H9 (cell line): Measurements from ENCODE around the gene FDPS. TPM values are rescaled to one million over a fixed set of nuclear protein-coding genes. Genes with fewer than 3 reads are reported as not detected.
A peak's percentile ranks its signal among the peaks of the same experiment; 100 is the strongest.

Source experiments
- DNase-seq: peaks from one replicate; pipeline ENCODE4 v3.0.0-alpha.2; 2017
- H2AFZ ChIP-seq: one replicate; pipeline ENCODE4 v1.6.1; 2013; ENCODE audit warnings: mild to moderate bottlenecking, low read length, control low read depth, moderate library complexity
- H2AK5ac ChIP-seq: 2 replicates; pipeline ENCODE4 v1.6.1; 2013; ENCODE audit warnings: low read length, control low read depth, mixed read lengths; ENCODE audit not compliant: insufficient read length
- H2BK120ac ChIP-seq: one replicate; pipeline ENCODE4 v1.6.1; 2013; ENCODE audit warnings: low read depth, mild to moderate bottlenecking, low read length, control low read depth, inconsistent platforms; ENCODE audit not compliant: poor library complexity, severe bottlenecking
- H2BK12ac ChIP-seq: 2 replicates; pipeline ENCODE4 v1.6.1; 2013; ENCODE audit warnings: low read length, control low read depth, mixed read lengths, low read depth; ENCODE audit not compliant: insufficient read length
- H2BK15ac ChIP-seq: 2 replicates; pipeline ENCODE4 v1.6.1; 2013; ENCODE audit warnings: low read depth, low read length, control low read depth
- H2BK20ac ChIP-seq: one replicate; pipeline ENCODE4 v1.6.1; 2013; ENCODE audit warnings: low read depth, mild to moderate bottlenecking, low read length, control low read depth, inconsistent platforms; ENCODE audit not compliant: poor library complexity, severe bottlenecking
- H2BK5ac ChIP-seq: 2 replicates; pipeline ENCODE4 v1.6.1; 2013; ENCODE audit warnings: low read length, control low read depth, mixed read lengths; ENCODE audit not compliant: insufficient read length
- H3K14ac ChIP-seq: 2 replicates; pipeline ENCODE4 v1.6.1; 2013; ENCODE audit warnings: low read length, control low read depth; ENCODE audit not compliant: insufficient read depth
- H3K18ac ChIP-seq: 2 replicates; pipeline ENCODE4 v1.6.1; 2013; ENCODE audit warnings: low read depth, mild to moderate bottlenecking, mixed read lengths, low read length, control low read depth; ENCODE audit not compliant: insufficient read length
- H3K23ac ChIP-seq: 2 replicates; pipeline ENCODE4 v1.6.1; 2013; ENCODE audit warnings: low read length, control low read depth, mixed read lengths, low read depth; ENCODE audit not compliant: insufficient read length
- H3K23me2 ChIP-seq: 2 replicates; pipeline ENCODE4 v1.6.1; 2013; ENCODE audit warnings: low read depth, mild to moderate bottlenecking, mixed read lengths, low read length, control low read depth; ENCODE audit not compliant: insufficient read length, poor library complexity, severe bottlenecking
- H3K27ac ChIP-seq: 2 replicates; pipeline ENCODE4 v1.5.1; 2013; ENCODE audit warnings: low read length, control low read depth, mixed read lengths, low read depth; ENCODE audit not compliant: insufficient read length
- H3K27me3 ChIP-seq: 2 replicates; pipeline ENCODE4 v1.6.1; 2013; ENCODE audit warnings: low read length, control low read depth, inconsistent platforms; ENCODE audit not compliant: insufficient read depth
- H3K4ac ChIP-seq: 2 replicates; pipeline ENCODE4 v1.6.1; 2013; ENCODE audit warnings: low read depth, mild to moderate bottlenecking, control low read depth, inconsistent platforms, low read length, moderate library complexity
- H3K4me1 ChIP-seq: 2 replicates; pipeline ENCODE4 v1.6.1; 2013; ENCODE audit warnings: low read length, control low read depth, inconsistent platforms; ENCODE audit not compliant: insufficient read depth
- H3K4me2 ChIP-seq: 2 replicates; pipeline ENCODE4 v1.6.1; 2013; ENCODE audit warnings: low read length, control low read depth, mixed read lengths; ENCODE audit not compliant: insufficient read length, insufficient read depth
- H3K56ac ChIP-seq: 2 replicates; pipeline ENCODE4 v1.6.1; 2013; ENCODE audit warnings: low read depth, mild to moderate bottlenecking, mixed read lengths, low read length, control low read depth; ENCODE audit not compliant: insufficient read length
- H3K79me1 ChIP-seq: 2 replicates; pipeline ENCODE4 v1.6.1; 2013; ENCODE audit warnings: low read depth, mild to moderate bottlenecking, moderate library complexity, low read length, control low read depth, inconsistent platforms; ENCODE audit not compliant: insufficient read depth, poor library complexity, severe bottlenecking
- H3K79me2 ChIP-seq: 2 replicates; pipeline ENCODE4 v1.6.1; 2013; ENCODE audit warnings: low read length, control low read depth, inconsistent platforms; ENCODE audit not compliant: insufficient read depth
- H3K9ac ChIP-seq: 2 replicates; pipeline ENCODE4 v1.6.1; 2013; ENCODE audit warnings: low read length, control low read depth, mixed read lengths; ENCODE audit not compliant: insufficient read length; ENCODE audit errors: extremely low read depth
- H3K9me3 ChIP-seq: one replicate; pipeline ENCODE4 v1.6.1; 2013; ENCODE audit warnings: low read depth, low read length, inconsistent platforms; ENCODE audit not compliant: control insufficient read depth
- H3T11ph ChIP-seq: one replicate; pipeline ENCODE4 v1.6.1; 2013; ENCODE audit warnings: mild to moderate bottlenecking, low read length, control low read depth, inconsistent platforms
- H4K20me1 ChIP-seq: one replicate; pipeline ENCODE4 v1.6.1; 2013; ENCODE audit not compliant: control insufficient read depth, insufficient read length, insufficient read depth
- H4K5ac ChIP-seq: 2 replicates; pipeline ENCODE4 v1.6.1; 2013; ENCODE audit warnings: low read depth, mild to moderate bottlenecking, mixed read lengths, low read length, control low read depth; ENCODE audit not compliant: insufficient read length
- H4K8ac ChIP-seq: replicated peaks from 2 replicates; pipeline ENCODE4 v1.6.1; 2013; ENCODE audit warnings: low read length, control low read depth, mixed read lengths, low read depth; ENCODE audit not compliant: insufficient read length
- H4K91ac ChIP-seq: 2 replicates; pipeline ENCODE4 v1.6.1; 2013; ENCODE audit warnings: low read depth, mild to moderate bottlenecking, moderate library complexity, mixed read lengths, low read length, control low read depth; ENCODE audit not compliant: insufficient read length
- H3K27ac Mint-ChIP-seq, 3 experiments: 2 replicates in 2 of 3; 3 replicates in 1 of 3; pipeline ENCODE4 v1.8.0; 2020 to 2021; ENCODE audit warnings: mixed read lengths in 3 of 3, mild to moderate bottlenecking in 1 of 3, moderate library complexity in 1 of 3
- H3K27me3 Mint-ChIP-seq: 2 replicates; pipeline ENCODE4 v1.8.0; 2021; ENCODE audit warnings: low read depth, mild to moderate bottlenecking, moderate library complexity, mixed read lengths
- H3K36me3 Mint-ChIP-seq, 3 experiments: 2 replicates in 2 of 3; 3 replicates in 1 of 3; pipeline ENCODE4 v1.8.0; 2020 to 2021; ENCODE audit warnings: low read depth in 3 of 3, mixed read lengths in 3 of 3; ENCODE audit not compliant: insufficient read depth in 1 of 3
- H3K4me1 Mint-ChIP-seq, 2 experiments: 2 replicates each; pipeline ENCODE4 v1.8.0; 2020; ENCODE audit warnings: mixed read lengths in 2 of 2
- H3K4me3 Mint-ChIP-seq, 2 experiments: 2 replicates in 1 of 2; 3 replicates in 1 of 2; pipeline ENCODE4 v1.8.0; 2020 to 2021; ENCODE audit warnings: mild to moderate bottlenecking in 2 of 2, mixed read lengths in 2 of 2, moderate library complexity in 1 of 2
- H3K9me3 Mint-ChIP-seq, 2 experiments: 2 replicates in 1 of 2; 3 replicates in 1 of 2; pipeline ENCODE4 v1.8.0; 2020; ENCODE audit warnings: mild to moderate bottlenecking in 2 of 2, mixed read lengths in 2 of 2, moderate library complexity in 1 of 2
- CTCF ChIP-seq: fragments of 200-600 bp; sonication (generic); conservative IDR thresholded peaks from 3 replicates; pipeline ENCODE4 v1.8.0; 2021; ENCODE audit warnings: antibody characterized with exemption, mild to moderate bottlenecking
- WGBS: extraction: QIAGEN DNeasy Blood & Tissue Kit; methylation state at CpG from one replicate; pipeline ENCODE4 v1.1.7; 2013; ENCODE audit warnings: missing lambda C conversion rate, low lambda C conversion rate, mixed read lengths; ENCODE audit not compliant: insufficient read length; ENCODE audit errors: extremely low coverage; 5-methylcytosine and 5-hydroxymethylcytosine counted together
- total RNA-seq: library from RNA; stranded (reverse); gene quantifications from 2 replicates; pipeline ENCODE4 v1.2.1, GENCODE V29; 2021

The FDPS gene
- total RNA-seq, 1 experiment from 2014 or later: 273 TPM

GRCh38 chr1:155260276-155260675, 48.4 kb upstream of the FDPS start:
- H2BK15ac ChIP-seq: no peak overlapping the region
- H3K4me3 Mint-ChIP-seq: peak overlapping the region in 1 of 2 experiments; percentile 45; a peak in 1 of 5 replicates

More at GRCh38 chr1:155260276-155260675, 48.4 kb upstream of the FDPS start:
- Histone ChIP-seq H3K18ac (no peak overlapping the region), H4K20me1 (no peaks in the 10 kb centered on the region), H3T11ph (no peak overlapping the region), H3K23me2 (peaks cover 17% of the 10 kb centered on the region), H3K4me1 (0 out of 2 replicates have a peak, but pooled peaks cover 3% of the 10 kb centered on the region), H3K9ac (no peak overlapping the region), H3K9me3 (no peaks in the 10 kb centered on the region), H3K23ac (no peak overlapping the region), H2BK5ac (no peak overlapping the region), H3K27me3 (no peaks in the 10 kb centered on the region), H2BK12ac (no peak overlapping the region), H4K8ac (no peak overlapping the region), H4K5ac (no peak overlapping the region), H2BK20ac (no peak overlapping the region), H3K4me2 (no peak overlapping the region), H3K56ac (no peak overlapping the region), H2BK120ac (no peak overlapping the region), H2AK5ac (no peak overlapping the region), H3K27ac (no peak overlapping the region), H3K4ac (no peak overlapping the region), H2AFZ (no peak overlapping the region), H3K79me2 (no peaks in the 10 kb centered on the region), H3K79me1 (no peaks in the 10 kb centered on the region), H3K14ac (no peak overlapping the region), H4K91ac (no peak overlapping the region)
- no peak for TF ChIP-seq CTCF
- Mint-ChIP-seq H3K36me3 (peaks cover 24 to 66% (median 58%) of the 10 kb centered on the region in 3 experiments; a peak in 6 of 7 replicates), H3K27me3 (peaks cover 2% of the 10 kb centered on the region; the same call in 1 of the 2 replicates), H3K27ac (no peak overlapping the region), H3K9me3 (no peaks in the 10 kb centered on the region; a peak in 1 of 5 replicates), H3K4me1 (peaks cover 24% of the 10 kb centered on the region in 2 experiments)
- DNase-seq: no peak
- no CpG with 5 or more reads among the region's 5 CpGs for WGBS
